Astrocyte (in vitro differentiated cells and primary cell): Measurements from ENCODE around the gene EPB41L1.

ENCODE experiments used
- CTCF ChIP-seq: IDR thresholded peaks from 2 replicates; pipeline ENCODE4 v1.5.1; 2011; ENCODE audit warnings: low read depth, mild to moderate bottlenecking, inconsistent platforms, low read length, moderate library complexity; ENCODE audit not compliant: insufficient read depth
- EZH2 ChIP-seq: IDR thresholded peaks from 2 replicates; pipeline ENCODE4 v1.6.1; 2012; ENCODE audit warnings: mild to moderate bottlenecking, low read length, inconsistent platforms; ENCODE audit not compliant: insufficient read depth

- no peak for TF ChIP-seq EZH2
- no peak for TF ChIP-seq CTCF
Measured at GRCh38 chr20:36149012-36149411, 5.5 kb upstream of the EPB41L1 start.
